ENCODE results near the gene LCAT. TPM values are rescaled to one million over a fixed set of nuclear protein-coding genes. Genes with fewer than 3 reads are reported as not detected.
"Not testable (repeated sequence)": the region's sequence is repeated elsewhere in the genome, so short reads cannot be mapped to it uniquely, and the experiment has no call there.

The LCAT gene
- total RNA-seq, 2 experiments from 2014 or later = 10.7 to 14.8 TPM

DNA sequence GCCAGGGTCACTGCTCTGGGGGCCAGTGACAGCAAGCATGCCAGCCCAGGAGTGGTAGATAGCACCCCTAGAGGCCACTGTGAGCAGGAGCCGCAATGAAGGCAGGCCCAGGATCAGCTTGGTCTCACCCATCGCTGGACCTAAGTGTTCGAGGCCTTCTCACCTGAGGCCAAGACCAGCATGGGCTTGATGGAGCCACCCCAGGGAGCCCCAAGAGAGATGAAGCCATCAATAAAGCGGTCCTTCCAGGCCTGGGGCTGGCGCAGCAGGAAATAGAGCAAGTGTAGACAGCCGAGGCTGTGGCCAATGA is 1.8 kb downstream of the LCAT start:
- Mint-ChIP-seq H3K27me3 (no peaks in the 10 kb centered on the region), H3K9me3 (no peaks in the 10 kb centered on the region), H3K27ac (peak overlapping the region; percentile 66), H3K36me3 (ENCODE audit: low read depth) (peaks cover 27% of the 10 kb centered on the region), H3K4me3 (no peak overlapping the region), H3K4me1 (peaks cover 31% of the 10 kb centered on the region)
- CTCF ChIA-PET = interaction anchor here (0.7 to 2.5 kb wide), 13 partner anchors 9 to 127 kb away, joined by 3 to 11 read pairs (median 5); partner anchors contain the start of gene NRN1L
- peak; percentile 46 for DNase-seq
- POLR2A ChIA-PET = interaction anchor here (1.0 kb wide), 1 partner anchor 81 kb away, joined by 3 read pairs; the partner anchor contains the start of genes DDX28 and DUS2

- H3K27ac Mint-ChIP-seq = peak overlapping the region; percentile 66
- CTCF ChIA-PET = interaction anchor here (0.7 to 2.7 kb wide), 18 partner anchors 9 to 144 kb away, joined by 3 to 11 read pairs (median 4); partner anchors contain the start of genes CTRL and NRN1L
These were observed 2.3 kb downstream of the LCAT start for GRCh38 chr16:67941469-67942199.

GRCh38 chr16:67940446-67941089 is 3.4 kb downstream of the LCAT start:
- Mint-ChIP-seq H3K27me3 (no peaks in the 10 kb centered on the region), H3K27ac (peak overlapping the region; percentile 29), H3K9me3 (no peaks in the 10 kb centered on the region), H3K36me3 (ENCODE audit: low read depth) (peaks cover 35% of the 10 kb centered on the region), H3K4me1 (peaks cover 36% of the 10 kb centered on the region), H3K4me3 (no peak overlapping the region)
- POLR2A ChIA-PET = interaction anchor here (1.1 to 1.8 kb wide), 6 partner anchors 10 to 124 kb away, joined by 3 to 4 read pairs (median 3); partner anchors contain the start of genes DDX28, DUS2 and SLC12A4
- no peak for DNase-seq
- CTCF ChIA-PET = interaction anchor here (0.7 to 2.7 kb wide), 12 partner anchors 8 to 404 kb away, joined by 3 to 10 read pairs (median 5); partner anchors contain the start of genes CTRL and NRN1L

More at GRCh38 chr16:67941469-67942199, 2.3 kb downstream of the LCAT start:
- DNase-seq = no peak
- peaks cover 35% of the 10 kb centered on the region for H3K4me1 Mint-ChIP-seq
- no peaks in the 10 kb centered on the region for H3K9me3 Mint-ChIP-seq
- POLR2A ChIA-PET = interaction anchor here (0.6 to 1.3 kb wide), 4 partner anchors 12 to 99 kb away, joined by 3 read pairs; partner anchors contain the start of genes PSKH1 and SLC12A4
- H3K27me3 Mint-ChIP-seq = no peaks in the 10 kb centered on the region
- no peak overlapping the region for H3K4me3 Mint-ChIP-seq
- H3K36me3 Mint-ChIP-seq (ENCODE audit: low read depth) = peaks cover 31% of the 10 kb centered on the region

DNA sequence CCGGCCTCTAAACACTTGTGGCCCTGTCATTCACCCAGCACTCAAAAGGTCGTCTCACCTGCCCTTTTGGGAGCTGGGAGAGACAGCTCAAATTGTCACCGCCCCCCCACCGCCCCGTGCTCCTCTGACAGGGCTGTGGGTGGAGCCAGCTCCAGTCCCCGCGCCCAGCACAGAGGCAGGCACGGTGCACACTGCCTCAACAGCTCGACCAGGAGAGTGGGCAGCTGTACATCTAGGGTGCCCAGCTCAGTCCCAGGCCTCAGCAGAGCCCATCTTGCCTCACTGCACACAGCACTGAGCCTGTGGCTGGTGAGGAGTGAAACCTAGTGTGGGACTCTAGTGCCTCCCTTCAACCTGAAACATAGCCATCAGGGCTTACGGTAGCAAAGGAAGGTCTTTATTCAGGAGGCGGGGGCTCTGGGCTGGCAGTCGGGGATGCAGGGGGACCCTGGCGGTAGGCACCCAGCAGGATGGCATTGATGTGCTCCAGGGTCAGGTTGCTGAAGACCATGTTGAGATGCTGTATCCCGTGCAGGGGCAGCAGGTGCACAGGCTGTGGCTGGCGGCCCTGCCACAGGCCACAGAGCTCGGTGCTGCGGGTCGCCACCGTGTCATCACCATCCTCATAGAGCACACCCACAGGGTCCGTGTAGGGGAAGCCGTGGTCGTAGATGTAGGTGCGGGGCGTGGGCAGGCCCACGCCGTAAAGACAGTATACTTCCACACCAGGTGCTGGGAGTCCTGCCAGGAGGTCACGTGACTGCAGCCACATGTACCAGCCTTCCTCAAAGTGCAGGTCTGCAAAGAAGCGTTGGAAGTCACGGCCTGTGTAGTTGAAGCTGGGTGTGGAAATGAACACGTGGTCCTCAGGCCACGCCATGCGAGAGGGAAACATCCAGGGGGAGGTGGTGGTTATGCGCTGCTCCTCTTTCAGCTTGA is 4.1 kb downstream of the LCAT start:
- H3K27ac Mint-ChIP-seq = peak overlapping the region; percentile 29
- no peak for DNase-seq
- H3K36me3 Mint-ChIP-seq (ENCODE audit: low read depth) = peaks cover 43% of the 10 kb centered on the region
- no peak overlapping the region for H3K4me3 Mint-ChIP-seq
- ChIA-PET CTCF (interaction anchor here (0.7 to 2.7 kb wide), 6 partner anchors 11 to 419 kb away, joined by 3 to 10 read pairs (median 5); no protein-coding TSS in a partner anchor), POLR2A (interaction anchor here (1.1 to 1.8 kb wide), 5 partner anchors 9 to 125 kb away, joined by 3 to 4 read pairs (median 3); partner anchors contain the start of genes DDX28, DUS2 and SLC12A4)
- H3K9me3 Mint-ChIP-seq = no peaks in the 10 kb centered on the region
- H3K4me1 Mint-ChIP-seq = peaks cover 44% of the 10 kb centered on the region
- H3K27me3 Mint-ChIP-seq = no peaks in the 10 kb centered on the region

GRCh38 chr16:67937713-67938112 is 6.2 kb downstream of the LCAT start:
- POLR2A ChIA-PET = interaction anchor here (3.1 to 3.9 kb wide), 3 partner anchors 46 to 105 kb away, joined by 22 to 32 read pairs (median 28); partner anchors contain the start of gene PSKH1
- H3K4me3 Mint-ChIP-seq = peak overlapping the region; percentile 100

DNA sequence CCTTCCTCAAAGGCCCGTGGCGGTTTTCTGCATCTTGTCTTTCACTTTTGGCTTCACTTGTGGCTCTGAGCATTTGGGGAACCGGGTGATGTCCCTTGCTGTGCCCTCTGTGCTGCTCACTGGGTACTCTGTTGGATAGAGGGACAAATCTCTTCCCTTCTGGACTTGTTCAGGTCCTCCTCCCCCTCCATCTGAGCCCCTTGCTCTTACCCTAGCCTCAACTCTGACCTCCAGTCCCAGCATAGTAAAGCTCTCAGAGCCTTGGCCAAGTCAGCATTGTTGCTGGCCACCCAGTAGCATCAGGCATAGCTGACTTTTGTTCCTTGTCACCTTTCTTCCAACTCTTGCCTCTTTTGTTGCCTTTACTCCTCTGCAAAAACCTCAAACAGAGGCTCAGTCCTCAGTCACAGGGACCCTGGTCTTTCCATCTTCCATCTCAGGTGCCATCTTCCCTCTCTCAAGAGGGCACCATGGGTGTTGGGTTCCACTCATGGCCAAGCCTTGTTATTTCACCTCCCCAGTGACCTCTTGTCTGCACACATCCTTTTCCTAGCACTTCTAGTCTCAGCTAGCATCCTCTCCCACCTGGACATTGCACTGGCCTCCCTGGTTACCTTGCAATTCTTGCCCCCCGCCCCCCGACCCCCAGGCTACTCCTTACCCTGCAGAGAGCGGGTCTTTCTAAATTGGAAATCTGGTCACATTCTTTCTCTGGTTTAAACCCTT is 6.9 kb downstream of the LCAT start:
- Mint-ChIP-seq H3K4me3 (peak overlapping the region; percentile 100), H3K27ac (peak overlapping the region; percentile 97), H3K4me1 (peaks cover 54% of the 10 kb centered on the region), H3K36me3 (ENCODE audit: low read depth) (peaks cover 55% of the 10 kb centered on the region), H3K27me3 (no peaks in the 10 kb centered on the region), H3K9me3 (no peaks in the 10 kb centered on the region)
- peak; percentile 88 for DNase-seq
- CTCF ChIA-PET = interaction anchor here (0.7 to 4.3 kb wide), 11 partner anchors 8 to 375 kb away, joined by 3 to 22 read pairs (median 4); partner anchors contain the start of genes CTCF, DDX28, DUS2 and NFATC3
- POLR2A ChIA-PET = interaction anchor here (0.6 to 5.2 kb wide), 42 partner anchors 10 to 691 kb away, joined by 3 to 42 read pairs (median 6); partner anchors contain the start of genes ATP6V0D1, CTCF, DDX28 and DPEP2

More at GRCh38 chr16:67937713-67938112, 6.2 kb downstream of the LCAT start:
- H3K36me3 Mint-ChIP-seq (ENCODE audit: low read depth) = peaks cover 52% of the 10 kb centered on the region
- H3K4me1 Mint-ChIP-seq = peaks cover 56% of the 10 kb centered on the region
- H3K27me3 Mint-ChIP-seq, DNase-seq, H3K9me3 Mint-ChIP-seq: not testable (repeated sequence)
- peak overlapping the region; percentile 97 for H3K27ac Mint-ChIP-seq
- CTCF ChIA-PET = interaction anchor here (0.7 to 4.3 kb wide), 5 partner anchors 9 to 153 kb away, joined by 3 to 22 read pairs (median 6); partner anchors contain the start of gene NRN1L

- DNase-seq = no peak
- ChIA-PET CTCF (interaction anchor here (0.5 to 4.3 kb wide), 20 partner anchors 10 to 415 kb away, joined by 3 to 22 read pairs (median 4); partner anchors contain the start of genes CTCF, DDX28, DUS2 and NFATC3), POLR2A (interaction anchor here (0.7 to 5.2 kb wide), 65 partner anchors 9 to 692 kb away, joined by 3 to 42 read pairs (median 5); partner anchors contain the start of genes ACD, ATP6V0D1, CTCF and DDX28)
- Mint-ChIP-seq H3K4me3 (peak within 1 kb of the TSS; percentile 100), H3K27ac (peak within 1 kb of the TSS; percentile 97), H3K4me1 (peaks cover 47% of the 10 kb centered on the region), H3K9me3 (no peaks in the 10 kb centered on the region), H3K36me3 (ENCODE audit: low read depth) (peaks cover 59% of the 10 kb centered on the region), H3K27me3 (no peaks in the 10 kb centered on the region)
These were observed 7.6 kb downstream of the LCAT start, which contains the start of gene PSMB10 for GRCh38 chr16:67936124-67936879. PSMB10 (minus strand) TSS chr16:67936850; CDS start chr16:67936749, 101 bp downstream.

DNA sequence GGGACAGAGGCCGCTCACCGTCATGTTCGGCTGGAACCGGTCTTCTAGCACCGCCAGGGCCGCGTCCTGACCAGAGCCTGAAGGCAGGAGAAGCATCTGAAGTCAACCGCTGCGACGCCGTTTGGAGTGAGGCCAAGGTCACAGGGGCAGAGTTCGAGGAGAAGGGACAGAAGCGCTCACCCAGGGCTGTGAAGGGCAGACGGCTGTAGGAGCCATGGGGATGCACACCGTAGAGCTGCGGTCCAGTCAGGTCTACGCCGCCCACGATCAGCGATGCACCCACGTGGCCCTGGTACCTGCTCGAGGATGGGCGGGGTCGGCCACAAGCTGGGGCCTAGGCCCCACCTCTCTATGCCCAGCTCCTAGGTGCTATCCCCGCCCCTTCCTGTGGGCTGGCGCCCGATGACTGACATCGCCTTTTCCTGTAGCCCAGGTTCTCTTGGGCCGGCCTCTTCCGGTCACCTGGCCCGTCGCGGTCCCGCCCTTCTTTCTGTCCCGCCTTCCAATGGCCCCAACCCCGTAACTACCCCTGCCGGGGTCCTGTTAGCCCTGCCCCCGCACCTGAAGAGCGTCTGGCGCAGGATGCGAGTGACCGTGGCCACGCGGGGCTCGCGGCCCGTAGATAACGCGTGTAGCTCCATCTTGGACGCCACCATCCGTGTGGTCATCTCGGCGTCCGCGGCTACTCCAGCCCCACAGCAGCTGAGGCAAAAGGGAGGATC is 8.4 kb downstream of the LCAT start:
- Mint-ChIP-seq H3K27ac (peak overlapping the region; percentile 97), H3K9me3 (no peaks in the 10 kb centered on the region), H3K4me3 (peak overlapping the region; percentile 100), H3K4me1 (peaks cover 44% of the 10 kb centered on the region), H3K36me3 (ENCODE audit: low read depth) (peaks cover 62% of the 10 kb centered on the region), H3K27me3 (no peaks in the 10 kb centered on the region)
- ChIA-PET POLR2A (interaction anchor here (0.6 to 5.2 kb wide), 55 partner anchors 10 to 691 kb away, joined by 3 to 42 read pairs (median 5); partner anchors contain the start of genes ACD, CTCF, DDX28 and DPEP2), CTCF (interaction anchor here (0.6 to 4.3 kb wide), 18 partner anchors 45 to 415 kb away, joined by 3 to 22 read pairs (median 4); partner anchors contain the start of genes CTCF, DDX28, DUS2 and NFATC3)
- DNase-seq = peak; percentile 97

GRCh38 chr16:67935101-67935401 is 8.9 kb downstream of the LCAT start:
- H3K9me3 Mint-ChIP-seq = no peaks in the 10 kb centered on the region

More at GRCh38 chr16:67935101-67935401, 8.9 kb downstream of the LCAT start:
- peaks cover 39% of the 10 kb centered on the region for H3K4me1 Mint-ChIP-seq
- peak overlapping the region; percentile 97 for H3K27ac Mint-ChIP-seq
- CTCF ChIA-PET = interaction anchor here (1.1 to 4.3 kb wide), 13 partner anchors 46 to 388 kb away, joined by 3 to 22 read pairs (median 5); partner anchors contain the start of genes CTCF and NRN1L
- H3K4me3 Mint-ChIP-seq = peak overlapping the region; percentile 100
- no peak for DNase-seq
- no peaks in the 10 kb centered on the region for H3K27me3 Mint-ChIP-seq
- H3K36me3 Mint-ChIP-seq (ENCODE audit: low read depth) = peaks cover 61% of the 10 kb centered on the region
- POLR2A ChIA-PET = interaction anchor here (0.6 to 5.2 kb wide), 42 partner anchors 10 to 691 kb away, joined by 3 to 42 read pairs (median 6); partner anchors contain the start of genes ACD, CTCF, DDX28 and DPEP2

Measured in activated CD4-positive, alpha-beta memory T cell treated with anti-CD3 and anti-CD28 coated beads, Interleukin-2, amount 10 ng/mL, durations not matched to agents 7 days and 5 days (primary cell).